Endodermal cell (in vitro differentiated cells): ENCODE measurements around the gene ACSM6. TPM values are rescaled to one million over a fixed set of nuclear protein-coding genes. Genes with fewer than 3 reads are reported as not detected.
A peak's percentile ranks its signal among the peaks of the same experiment; 100 is the strongest.
"Not testable (repeated sequence)": the region's sequence is repeated elsewhere in the genome, so short reads cannot be mapped to it uniquely, and the experiment has no call there.

ENCODE experiments used
- DNase-seq: peaks from one replicate; pipeline ENCODE4 v3.0.0-alpha.2; 2017
- H3K27ac ChIP-seq: 2 replicates; pipeline ENCODE4 v1.5.1; 2013; ENCODE audit warnings: mild to moderate bottlenecking, low read depth, low read length, moderate library complexity
- H3K27me3 ChIP-seq: 2 replicates; pipeline ENCODE4 v1.6.1; 2013; ENCODE audit warnings: mild to moderate bottlenecking, low read length, moderate library complexity; ENCODE audit not compliant: insufficient read depth, control insufficient read depth, poor library complexity, severe bottlenecking
- H3K36me3 ChIP-seq: 2 replicates; pipeline ENCODE4 v1.7.0; 2013; ENCODE audit warnings: mild to moderate bottlenecking, low read length, moderate library complexity; ENCODE audit not compliant: control insufficient read depth, insufficient read depth
- H3K4me1 ChIP-seq: one replicate; pipeline ENCODE4 v1.7.0; 2013; ENCODE audit warnings: low read length; ENCODE audit not compliant: control insufficient read depth, insufficient read depth
- H3K4me3 ChIP-seq: 2 replicates; pipeline ENCODE4 v1.5.1; 2013; ENCODE audit warnings: mild to moderate bottlenecking, low read length, moderate library complexity
- H3K9ac ChIP-seq: 2 replicates; pipeline ENCODE4 v1.6.1; 2013; ENCODE audit warnings: mild to moderate bottlenecking, low read length, moderate library complexity; ENCODE audit not compliant: poor library complexity, severe bottlenecking; ENCODE audit errors: extremely low read depth
- H3K9me3 ChIP-seq: 2 replicates; pipeline ENCODE4 v1.6.1; 2013; ENCODE audit warnings: mild to moderate bottlenecking, low read length, moderate library complexity; ENCODE audit not compliant: control insufficient read depth
- H3K27ac Mint-ChIP-seq: 2 replicates; pipeline ENCODE4 v1.8.0; 2020; ENCODE audit warnings: mixed read lengths
- H3K27me3 Mint-ChIP-seq: 2 replicates; pipeline ENCODE4 v1.8.0; 2021; ENCODE audit warnings: mild to moderate bottlenecking, mixed read lengths; ENCODE audit not compliant: insufficient read depth
- H3K36me3 Mint-ChIP-seq: 2 replicates; pipeline ENCODE4 v1.8.0; 2020; ENCODE audit warnings: low read depth, mixed read lengths
- H3K4me1 Mint-ChIP-seq: 2 replicates; pipeline ENCODE4 v1.8.0; 2020; ENCODE audit warnings: mixed read lengths
- H3K4me3 Mint-ChIP-seq: 2 replicates; pipeline ENCODE4 v1.8.0; 2020; ENCODE audit warnings: mild to moderate bottlenecking, moderate library complexity, mixed read lengths
- H3K9me3 Mint-ChIP-seq: 2 replicates; pipeline ENCODE4 v1.8.0; 2020; ENCODE audit warnings: mild to moderate bottlenecking, mixed read lengths
- CTCF ChIP-seq: fragments of 200-600 bp; sonication (generic); conservative IDR thresholded peaks from 2 replicates; pipeline ENCODE4 v1.5.0; 2021; ENCODE audit warnings: antibody characterized with exemption, mild to moderate bottlenecking
- WGBS, 2 experiments: methylation state at CpG; one replicate each; pipeline versions ENCODE4 v1.1.5 to v1.1.7; 2013; ENCODE audit warnings: missing lambda C conversion rate in 2 of 2, mixed read lengths in 1 of 2; ENCODE audit not compliant: insufficient coverage in 1 of 2, insufficient read length in 1 of 2; 5-methylcytosine and 5-hydroxymethylcytosine counted together
- total RNA-seq, 2 donors: library from RNA; stranded (reverse); fragmentation: NEBNext Ultra II Directional in 1 of 2; extraction: Animal tissue kit (Norgen Biotek cat#: 25700) in 1 of 2; gene quantifications; 2 replicates in 1 of 2; 3 replicates in 1 of 2; pipeline ENCODE4 v1.2.1, GENCODE V29; 2021

ACSM6 gene
- total RNA-seq, 2 donors from 2014 or later = not detected

- no peak for DNase-seq
- Histone ChIP-seq H3K4me1 (no peaks in the 10 kb centered on the region), H3K36me3 (peaks cover 92% of the 10 kb centered on the region), H3K9ac (no peak overlapping the region), H3K27ac (no peak overlapping the region), H3K4me3 (no peak overlapping the region), H3K9me3 (peaks cover 8% of the 10 kb centered on the region), H3K27me3 (no peaks in the 10 kb centered on the region)
- Mint-ChIP-seq H3K4me3 (no peak overlapping the region), H3K4me1 (peaks cover 9% of the 10 kb centered on the region), H3K27ac (peak overlapping the region; percentile 38), H3K27me3 (no peaks in the 10 kb centered on the region), H3K36me3 (peaks cover 72% of the 10 kb centered on the region), H3K9me3 (peaks cover 8% of the 10 kb centered on the region)
- TF ChIP-seq CTCF = no peak
- 66 to 84% methylated on average over 4 to 12 of the region's 12 CpGs for WGBS, 2 experiments
Measured at GRCh38 chr10:95237376-95238170, 43.5 kb downstream of the ACSM6 start.

- not testable (repeated sequence) for H3K9me3 Mint-ChIP-seq, H3K27ac Mint-ChIP-seq, H3K27ac ChIP-seq, H3K27me3 Mint-ChIP-seq, DNase-seq, H3K4me1 ChIP-seq, H3K4me3 Mint-ChIP-seq, H3K9me3 ChIP-seq, H3K27me3 ChIP-seq, H3K4me3 ChIP-seq, H3K4me1 Mint-ChIP-seq, H3K9ac ChIP-seq
- H3K36me3 ChIP-seq = peaks cover 98% of the 10 kb centered on the region
- peaks cover 77% of the 10 kb centered on the region for H3K36me3 Mint-ChIP-seq
- WGBS, 2 experiments = 85 to 96% methylated on average over 2 to 3 of the region's 3 CpGs
Measured at GRCh38 chr10:95240096-95240495, 46.1 kb downstream of the ACSM6 start.

- Mint-ChIP-seq H3K4me3 (no peak overlapping the region), H3K36me3 (peaks cover 78% of the 10 kb centered on the region), H3K4me1 (peaks cover 9% of the 10 kb centered on the region), H3K27ac (no peak overlapping the region), H3K9me3 (peaks cover 8% of the 10 kb centered on the region), H3K27me3 (no peaks in the 10 kb centered on the region)
- TF ChIP-seq CTCF = no peak
- no peak for DNase-seq
- no peak overlapping the region for H3K9ac ChIP-seq
- no peak overlapping the region for H3K27ac ChIP-seq
- 92 to 93% methylated on average over 5 to 6 of the region's 6 CpGs for WGBS, 2 experiments
- H3K4me1 ChIP-seq = no peaks in the 10 kb centered on the region
- no peak overlapping the region for H3K4me3 ChIP-seq
- H3K36me3 ChIP-seq = peaks cover 100% of the 10 kb centered on the region
- H3K9me3 ChIP-seq = peaks cover 8% of the 10 kb centered on the region
- no peaks in the 10 kb centered on the region for H3K27me3 ChIP-seq
Measured at GRCh38 chr10:95240811-95241210, 46.8 kb downstream of the ACSM6 start.
